A549 (cell line): ENCODE data around the gene BCL2L13. TPM values are rescaled to one million over a fixed set of nuclear protein-coding genes. Genes with fewer than 3 reads are reported as not detected.
"Not testable (repeated sequence)": the region's sequence is repeated elsewhere in the genome, so short reads cannot be mapped to it uniquely, and the experiment has no call there.

Source experiments
- ATAC-seq, 2 experiments: fragments of 200-7000 bp in 1 of 2; fragments of >200 bp in 1 of 2; cut with Nextera tagmentation in 1 of 2; cut with Tn5 transposase in 1 of 2; 3 replicates each; pipeline versions ENCODE4 v1.8.0 to v1.9.1; 2018 to 2020; ENCODE audit warnings: mild to moderate bottlenecking in 1 of 2, moderate library complexity in 1 of 2
- CTCF ChIA-PET: fragments of 300-600 bp; sonication (Branson Sonifier 250); formaldehyde crosslinking; extraction: SDS; loops from one replicate; lab custom pipeline; 2021; ENCODE audit warnings: antibody characterized with exemption, inconsistent platforms; lab: Yijun Ruan, JAX
- POLR2A ChIA-PET: fragments of 350-600 bp; formaldehyde crosslinking; extraction: SDS; loops from one replicate; lab custom pipeline; 2021; ENCODE audit warnings: antibody characterized with exemption, inconsistent platforms; lab: Yijun Ruan, JAX
- DNase-seq, 2 experiments: peaks; one replicate each; pipeline versions ENCODE4 v3.0.0 to v3.0.0-alpha.2; 2011 to 2016; ENCODE audit warnings: low read depth in 1 of 2, low spot score in 1 of 2
- FAIRE-seq: peaks from 2 replicates; lab custom pipeline; 2011; peaks lifted over from hg19 to GRCh38; lab: Jason Lieb, UNC
- H3K27ac ChIP-seq, 2 experiments: fragments of >200 bp; sonication (Bioruptor Twin); formaldehyde crosslinking; 3 replicates each; pipeline ENCODE4 v1.5.1; 2016 to 2017
- H3K4me1 ChIP-seq: fragments of >200 bp; sonication (Bioruptor Twin); formaldehyde crosslinking; 3 replicates; pipeline ENCODE4 v1.6.1; 2016
- H3K4me2 ChIP-seq: fragments of >200 bp; sonication (Bioruptor Twin); formaldehyde crosslinking; 3 replicates; pipeline ENCODE4 v1.6.1; 2016
- H3K4me3 ChIP-seq: fragments of >200 bp; sonication (Bioruptor Twin); formaldehyde crosslinking; 3 replicates; pipeline ENCODE4 v1.5.1; 2016
- H3K9me3 ChIP-seq: fragments of >200 bp; sonication (Bioruptor Twin); formaldehyde crosslinking; 3 replicates; pipeline ENCODE4 v1.6.1; 2016
- CBX2 ChIP-seq: fragments of 200-600 bp; sonication (generic); IDR thresholded peaks from 2 replicates; pipeline ENCODE4 v1.6.1; 2016; ENCODE audit warnings: low read depth, mild to moderate bottlenecking, borderline replicate concordance
- CBX8 ChIP-seq: fragments of 200-600 bp; sonication (generic); IDR thresholded peaks from 2 replicates; pipeline ENCODE4 v1.6.1; 2016
- CHD4 ChIP-seq: fragments of 200-600 bp; sonication (generic); IDR thresholded peaks from 2 replicates; pipeline ENCODE4 v1.6.1; 2016; ENCODE audit warnings: antibody characterized with exemption, mild to moderate bottlenecking, borderline replicate concordance
- GATA3 ChIP-seq: IDR thresholded peaks from 2 replicates; pipeline ENCODE4 v1.6.1; 2012; ENCODE audit warnings: borderline replicate concordance
- HEYL ChIP-seq: fragments of 250-450 bp; sonication (Bioruptor Pico); IDR thresholded peaks from 2 replicates; pipeline ENCODE4 v1.8.0; 2021; ENCODE audit warnings: mild to moderate bottlenecking, moderate library complexity
- JUN ChIP-seq, 2 experiments: fragments of >200 bp; sonication (Bioruptor Twin); formaldehyde crosslinking; IDR thresholded peaks; 2 replicates in 1 of 2; 3 replicates in 1 of 2; pipeline ENCODE4 v1.6.1; 2016 to 2017
- JUNB ChIP-seq: fragments of >200 bp; sonication (Bioruptor Twin); formaldehyde crosslinking; IDR thresholded peaks from 2 replicates; pipeline ENCODE4 v1.6.1; 2016
- MAZ ChIP-seq: fragments of 150-350 bp; IDR thresholded peaks from 2 replicates; pipeline ENCODE4 v1.6.1; 2014; ENCODE audit warnings: antibody characterized with exemption, low read depth, low read length, borderline replicate concordance
- MYC ChIP-seq: IDR thresholded peaks from 2 replicates; pipeline ENCODE4 v1.6.1; 2012; ENCODE audit warnings: mild to moderate bottlenecking, inconsistent platforms, low read length, improper control_type of control experiment, borderline replicate concordance
- NFE2L2 ChIP-seq: fragments of 150-350 bp; conservative IDR thresholded peaks from 2 replicates; pipeline ENCODE4 v1.6.1; 2014; ENCODE audit warnings: low read length
- RARB ChIP-seq: fragments of 250-450 bp; sonication (Bioruptor Pico); IDR thresholded peaks from 2 replicates; pipeline ENCODE4 v1.8.0; 2021; ENCODE audit warnings: mild to moderate bottlenecking, moderate library complexity
- RFX5 ChIP-seq: fragments of 450-650 bp; IDR thresholded peaks from 2 replicates; pipeline ENCODE4 v1.7.1; 2014; ENCODE audit warnings: antibody characterized with exemption, mild to moderate bottlenecking, moderate library complexity
- SMC3 ChIP-seq: fragments of >200 bp; sonication (Bioruptor Twin); formaldehyde crosslinking; IDR thresholded peaks from 3 replicates; pipeline ENCODE4 v1.6.1; 2018; ENCODE audit warnings: inconsistent platforms
- ZC3H11A ChIP-seq: fragments of 450-650 bp; IDR thresholded peaks from 2 replicates; pipeline ENCODE4 v1.6.1; 2014; ENCODE audit warnings: antibody characterized with exemption, mild to moderate bottlenecking
- WGBS: methylation state at CpG from one replicate; pipeline ENCODE4 v1.1.6; 2017; ENCODE audit errors: missing lambda C conversion rate; 5-methylcytosine and 5-hydroxymethylcytosine counted together
- polyA plus RNA-seq, 4 experiments: library from polyadenylated mRNA; depleted of rRNA in 3 of 4; stranded (reverse); fragments of >200 nt; fragmentation: RNase III in 1 of 4; extraction: RNeasy Plus Mini Kit Qiagen cat#74134 plus additional on column Dnase treatment in 1 of 4; gene quantifications; 2 replicates in 3 of 4; 3 replicates in 1 of 4; pipeline ENCODE4 v1.2.3, GENCODE V29; 2011 to 2017
- TF ChIP-seq, protein P1 (sequence below): fragments of >200 bp; sonication (Bioruptor Twin); formaldehyde crosslinking; IDR thresholded peaks from 3 replicates; pipeline ENCODE4 v1.5.1; 2016
- TF ChIP-seq, protein P2 (sequence below): fragments of 250-450 bp; sonication (Bioruptor Pico); IDR thresholded peaks from 2 replicates; pipeline ENCODE4 v1.5.0; 2021; ENCODE audit warnings: mild to moderate bottlenecking, moderate library complexity, borderline replicate concordance
- TF ChIP-seq, protein P3 (sequence below): fragments of 200-600 bp; sonication (generic); IDR thresholded peaks from 2 replicates; pipeline ENCODE4 v1.6.1; 2016; ENCODE audit warnings: antibody characterized with exemption, mild to moderate bottlenecking, moderate library complexity

The BCL2L13 gene
- polyA plus RNA-seq, 2 of the 4 experiments (the other 2 are of a cell fraction) = 36.9 to 44.9 TPM

DNA sequence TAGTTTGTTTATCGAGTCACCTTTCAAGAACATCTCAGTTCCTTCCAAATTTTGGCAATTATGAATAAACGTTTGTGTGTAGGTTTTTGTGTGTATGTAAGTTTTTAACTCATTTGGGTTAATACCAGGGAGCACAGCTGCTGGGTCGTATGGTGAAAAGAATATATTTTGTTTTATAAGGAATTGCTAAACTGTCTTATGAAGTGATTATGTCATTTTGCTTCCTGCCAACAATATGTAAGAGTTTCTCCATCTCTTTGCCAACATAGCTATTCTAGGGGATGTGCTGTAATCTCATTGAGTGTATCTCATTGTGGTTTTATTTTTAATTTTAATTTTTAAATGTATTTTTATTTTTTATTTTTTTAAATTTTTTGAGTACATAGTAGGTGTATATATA lies 27.3 kb downstream of the BCL2L13 start:
- H3K27ac ChIP-seq = no peak overlapping the region
- no peak for TF ChIP-seq RARB (CRISPR knock-in tag)
- no peak for TF ChIP-seq RFX5
- TF ChIP-seq ZC3H11A = no peak
- no peak for TF ChIP-seq MYC
- TF ChIP-seq, protein P1, sequence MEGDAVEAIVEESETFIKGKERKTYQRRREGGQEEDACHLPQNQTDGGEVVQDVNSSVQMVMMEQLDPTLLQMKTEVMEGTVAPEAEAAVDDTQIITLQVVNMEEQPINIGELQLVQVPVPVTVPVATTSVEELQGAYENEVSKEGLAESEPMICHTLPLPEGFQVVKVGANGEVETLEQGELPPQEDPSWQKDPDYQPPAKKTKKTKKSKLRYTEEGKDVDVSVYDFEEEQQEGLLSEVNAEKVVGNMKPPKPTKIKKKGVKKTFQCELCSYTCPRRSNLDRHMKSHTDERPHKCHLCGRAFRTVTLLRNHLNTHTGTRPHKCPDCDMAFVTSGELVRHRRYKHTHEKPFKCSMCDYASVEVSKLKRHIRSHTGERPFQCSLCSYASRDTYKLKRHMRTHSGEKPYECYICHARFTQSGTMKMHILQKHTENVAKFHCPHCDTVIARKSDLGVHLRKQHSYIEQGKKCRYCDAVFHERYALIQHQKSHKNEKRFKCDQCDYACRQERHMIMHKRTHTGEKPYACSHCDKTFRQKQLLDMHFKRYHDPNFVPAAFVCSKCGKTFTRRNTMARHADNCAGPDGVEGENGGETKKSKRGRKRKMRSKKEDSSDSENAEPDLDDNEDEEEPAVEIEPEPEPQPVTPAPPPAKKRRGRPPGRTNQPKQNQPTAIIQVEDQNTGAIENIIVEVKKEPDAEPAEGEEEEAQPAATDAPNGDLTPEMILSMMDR = no peak
- TF ChIP-seq JUNB = no peak
- no peak for TF ChIP-seq MAZ
- TF ChIP-seq HEYL (CRISPR knock-in tag) = no peak
- no peak for TF ChIP-seq NFE2L2
- TF ChIP-seq, protein P2, sequence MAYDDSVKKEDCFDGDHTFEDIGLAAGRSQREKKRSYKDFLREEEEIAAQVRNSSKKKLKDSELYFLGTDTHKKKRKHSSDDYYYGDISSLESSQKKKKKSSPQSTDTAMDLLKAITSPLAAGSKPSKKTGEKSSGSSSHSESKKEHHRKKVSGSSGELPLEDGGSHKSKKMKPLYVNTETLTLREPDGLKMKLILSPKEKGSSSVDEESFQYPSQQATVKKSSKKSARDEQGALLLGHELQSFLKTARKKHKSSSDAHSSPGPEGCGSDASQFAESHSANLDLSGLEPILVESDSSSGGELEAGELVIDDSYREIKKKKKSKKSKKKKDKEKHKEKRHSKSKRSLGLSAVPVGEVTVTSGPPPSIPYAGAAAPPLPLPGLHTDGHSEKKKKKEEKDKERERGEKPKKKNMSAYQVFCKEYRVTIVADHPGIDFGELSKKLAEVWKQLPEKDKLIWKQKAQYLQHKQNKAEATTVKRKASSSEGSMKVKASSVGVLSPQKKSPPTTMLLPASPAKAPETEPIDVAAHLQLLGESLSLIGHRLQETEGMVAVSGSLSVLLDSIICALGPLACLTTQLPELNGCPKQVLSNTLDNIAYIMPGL = no peak
- TF ChIP-seq CBX8 = no peak
- TF ChIP-seq, protein P3, sequence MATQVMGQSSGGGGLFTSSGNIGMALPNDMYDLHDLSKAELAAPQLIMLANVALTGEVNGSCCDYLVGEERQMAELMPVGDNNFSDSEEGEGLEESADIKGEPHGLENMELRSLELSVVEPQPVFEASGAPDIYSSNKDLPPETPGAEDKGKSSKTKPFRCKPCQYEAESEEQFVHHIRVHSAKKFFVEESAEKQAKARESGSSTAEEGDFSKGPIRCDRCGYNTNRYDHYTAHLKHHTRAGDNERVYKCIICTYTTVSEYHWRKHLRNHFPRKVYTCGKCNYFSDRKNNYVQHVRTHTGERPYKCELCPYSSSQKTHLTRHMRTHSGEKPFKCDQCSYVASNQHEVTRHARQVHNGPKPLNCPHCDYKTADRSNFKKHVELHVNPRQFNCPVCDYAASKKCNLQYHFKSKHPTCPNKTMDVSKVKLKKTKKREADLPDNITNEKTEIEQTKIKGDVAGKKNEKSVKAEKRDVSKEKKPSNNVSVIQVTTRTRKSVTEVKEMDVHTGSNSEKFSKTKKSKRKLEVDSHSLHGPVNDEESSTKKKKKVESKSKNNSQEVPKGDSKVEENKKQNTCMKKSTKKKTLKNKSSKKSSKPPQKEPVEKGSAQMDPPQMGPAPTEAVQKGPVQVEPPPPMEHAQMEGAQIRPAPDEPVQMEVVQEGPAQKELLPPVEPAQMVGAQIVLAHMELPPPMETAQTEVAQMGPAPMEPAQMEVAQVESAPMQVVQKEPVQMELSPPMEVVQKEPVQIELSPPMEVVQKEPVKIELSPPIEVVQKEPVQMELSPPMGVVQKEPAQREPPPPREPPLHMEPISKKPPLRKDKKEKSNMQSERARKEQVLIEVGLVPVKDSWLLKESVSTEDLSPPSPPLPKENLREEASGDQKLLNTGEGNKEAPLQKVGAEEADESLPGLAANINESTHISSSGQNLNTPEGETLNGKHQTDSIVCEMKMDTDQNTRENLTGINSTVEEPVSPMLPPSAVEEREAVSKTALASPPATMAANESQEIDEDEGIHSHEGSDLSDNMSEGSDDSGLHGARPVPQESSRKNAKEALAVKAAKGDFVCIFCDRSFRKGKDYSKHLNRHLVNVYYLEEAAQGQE = no peak
- TF ChIP-seq JUN (IDR thresholded peaks at IDR 0.05) = no peak
- TF ChIP-seq GATA3 = no peak
- no peak for TF ChIP-seq CHD4
- TF ChIP-seq SMC3 = no peak
- TF ChIP-seq CBX2 = no peak
- FAIRE-seq (no peak), DNase-seq (no peak), ATAC-seq (no peak)
- 81% methylated on average over 3 of the region's 3 CpGs for WGBS
- ChIA-PET POLR2A (no interaction called here), CTCF (no interaction called here)
- no peak overlapping the region for H3K4me3 ChIP-seq
- no peaks in the 10 kb centered on the region for H3K4me1 ChIP-seq
- no peaks in the 10 kb centered on the region for H3K9me3 ChIP-seq
- no peak overlapping the region for H3K4me2 ChIP-seq

DNA sequence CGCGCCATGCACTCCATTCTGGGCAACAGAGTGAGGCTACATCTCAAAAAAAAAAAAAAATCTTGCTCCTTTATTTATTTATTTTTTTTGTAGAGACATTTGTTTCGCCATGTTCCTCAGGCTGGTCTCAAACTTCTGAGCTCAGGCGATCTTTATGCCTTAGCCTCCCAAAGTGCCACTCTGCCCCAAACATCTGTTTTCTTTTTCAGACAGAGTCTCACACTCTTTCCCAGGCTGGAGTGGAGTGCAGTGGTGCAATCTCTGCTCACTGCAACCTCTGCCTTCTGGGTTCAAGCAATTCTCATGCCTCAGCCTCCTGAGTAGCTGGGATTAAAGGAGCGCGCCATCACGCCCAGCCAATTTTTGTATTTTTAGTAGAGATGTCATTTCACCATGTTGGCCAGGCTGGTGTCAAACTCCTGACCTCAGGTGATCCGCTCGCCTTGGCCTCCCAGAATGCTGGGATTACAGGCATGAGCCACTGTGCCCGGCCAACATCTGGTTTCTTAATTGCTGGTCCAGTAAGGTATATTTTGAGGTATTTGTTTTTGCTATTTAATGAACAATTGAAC lies 33.0 kb downstream of the BCL2L13 start:
- Histone ChIP-seq H3K27ac (peak overlapping the region in 1 of 2 experiments; percentile 60; a peak in 3 of 6 replicates), H3K4me1 (peaks cover 25% of the 10 kb centered on the region)
- DNase-seq, H3K4me3 ChIP-seq, FAIRE-seq, H3K9me3 ChIP-seq, CTCF ChIA-PET, H3K4me2 ChIP-seq, ATAC-seq, POLR2A ChIA-PET: not testable (repeated sequence)
- WGBS = 96% methylated on average over 10 of the region's 10 CpGs
